ENCODE results near the gene CLIP1. TPM values are rescaled to one million over a fixed set of nuclear protein-coding genes. Genes with fewer than 3 reads are reported as not detected.

Gene CLIP1
- polyA plus RNA-seq, 1 donor (not counting 4 experiments of a cell fraction or from before 2014, with no cell fraction given), result 54.0 TPM

DNA sequence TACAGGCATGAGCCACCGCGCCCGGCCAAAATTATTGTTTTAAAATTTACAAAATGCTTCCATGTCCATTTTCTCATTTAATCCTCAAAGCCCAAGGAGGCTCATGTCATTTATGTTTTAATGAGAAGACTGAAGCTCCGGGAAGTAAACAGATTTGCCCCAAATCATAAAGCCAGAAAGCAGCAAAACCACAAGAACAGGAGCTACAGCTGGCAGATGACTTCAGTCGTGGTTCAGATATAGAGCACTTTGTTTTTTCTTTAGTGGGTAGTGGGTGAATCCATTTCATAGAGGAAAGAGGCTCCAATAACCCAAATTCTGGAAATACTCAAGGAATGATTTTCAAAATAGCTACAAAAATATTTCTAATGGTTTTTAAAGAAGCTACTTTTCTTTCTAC lies 110.8 kb downstream of the CLIP1 start:
- Histone ChIP-seq H3K27me3 (ENCODE audit: control insufficient read depth, extremely low read depth, insufficient read depth, low read length) (no peaks in the 10 kb centered on the region), H3K79me2 (ENCODE audit: control insufficient read depth, insufficient read depth, low read length) (no peaks in the 10 kb centered on the region), H4K20me1 (ENCODE audit: control insufficient read depth, extremely low read depth, insufficient read depth, low read length) (no peaks in the 10 kb centered on the region), H2AFZ (ENCODE audit: control insufficient read depth, low read length) (no peak overlapping the region), H3K4me3 (ENCODE audit: control insufficient read depth in 2 of 3, extremely low read depth in 1 of 3, insufficient read depth in 2 of 3, low read depth in 1 of 3, low read length in 3 of 3) (no peak overlapping the region), H3K36me3 (ENCODE audit: control insufficient read depth in 2 of 2, extremely low read depth in 1 of 2, insufficient read depth in 2 of 2, low read length in 2 of 2) (peaks cover 17 to 19% of the 10 kb centered on the region in 2 experiments), H3K9ac (ENCODE audit: control insufficient read depth, extremely low read depth, insufficient read depth, low read length) (no peak overlapping the region), H3K9me3 (ENCODE audit: control insufficient read depth, low read depth, low read length) (no peaks in the 10 kb centered on the region), H3K27ac (ENCODE audit: control insufficient read depth, insufficient read depth, low read length) (no peak overlapping the region), H3K4me2 (ENCODE audit: control insufficient read depth, extremely low read depth, insufficient read depth, low read depth, low read length) (no peak overlapping the region), H3K4me1 (ENCODE audit: control insufficient read depth, extremely low read depth, insufficient read depth, low read length) (no peaks in the 10 kb centered on the region), H3K9me1 (ENCODE audit: control insufficient read depth, extremely low read depth, insufficient read depth, low read length) (no peaks in the 10 kb centered on the region)
- no peak for DNase-seq (ENCODE audit: low read depth, low spot score)
- TF ChIP-seq, protein P1, sequence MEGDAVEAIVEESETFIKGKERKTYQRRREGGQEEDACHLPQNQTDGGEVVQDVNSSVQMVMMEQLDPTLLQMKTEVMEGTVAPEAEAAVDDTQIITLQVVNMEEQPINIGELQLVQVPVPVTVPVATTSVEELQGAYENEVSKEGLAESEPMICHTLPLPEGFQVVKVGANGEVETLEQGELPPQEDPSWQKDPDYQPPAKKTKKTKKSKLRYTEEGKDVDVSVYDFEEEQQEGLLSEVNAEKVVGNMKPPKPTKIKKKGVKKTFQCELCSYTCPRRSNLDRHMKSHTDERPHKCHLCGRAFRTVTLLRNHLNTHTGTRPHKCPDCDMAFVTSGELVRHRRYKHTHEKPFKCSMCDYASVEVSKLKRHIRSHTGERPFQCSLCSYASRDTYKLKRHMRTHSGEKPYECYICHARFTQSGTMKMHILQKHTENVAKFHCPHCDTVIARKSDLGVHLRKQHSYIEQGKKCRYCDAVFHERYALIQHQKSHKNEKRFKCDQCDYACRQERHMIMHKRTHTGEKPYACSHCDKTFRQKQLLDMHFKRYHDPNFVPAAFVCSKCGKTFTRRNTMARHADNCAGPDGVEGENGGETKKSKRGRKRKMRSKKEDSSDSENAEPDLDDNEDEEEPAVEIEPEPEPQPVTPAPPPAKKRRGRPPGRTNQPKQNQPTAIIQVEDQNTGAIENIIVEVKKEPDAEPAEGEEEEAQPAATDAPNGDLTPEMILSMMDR (optimal IDR thresholded peaks at IDR 0.05 in 1 of 3, IDR thresholded peaks at IDR 0.05 in 1 of 3, conservative IDR thresholded peaks at IDR 0.05 in 1 of 3; ENCODE audit: extremely low read depth in 1 of 3, insufficient read depth in 2 of 3, low read length in 3 of 3), result no peak
- no peak for TF ChIP-seq EZH2 (IDR thresholded peaks at IDR 0.05; ENCODE audit: low read length)
- FAIRE-seq, result no peak
- dilution Hi-C loops (cut with MboI; ENCODE audit: extremely low pct_ligation_motif_present, low sequenced_read_pairs), result no loop called here

DNA sequence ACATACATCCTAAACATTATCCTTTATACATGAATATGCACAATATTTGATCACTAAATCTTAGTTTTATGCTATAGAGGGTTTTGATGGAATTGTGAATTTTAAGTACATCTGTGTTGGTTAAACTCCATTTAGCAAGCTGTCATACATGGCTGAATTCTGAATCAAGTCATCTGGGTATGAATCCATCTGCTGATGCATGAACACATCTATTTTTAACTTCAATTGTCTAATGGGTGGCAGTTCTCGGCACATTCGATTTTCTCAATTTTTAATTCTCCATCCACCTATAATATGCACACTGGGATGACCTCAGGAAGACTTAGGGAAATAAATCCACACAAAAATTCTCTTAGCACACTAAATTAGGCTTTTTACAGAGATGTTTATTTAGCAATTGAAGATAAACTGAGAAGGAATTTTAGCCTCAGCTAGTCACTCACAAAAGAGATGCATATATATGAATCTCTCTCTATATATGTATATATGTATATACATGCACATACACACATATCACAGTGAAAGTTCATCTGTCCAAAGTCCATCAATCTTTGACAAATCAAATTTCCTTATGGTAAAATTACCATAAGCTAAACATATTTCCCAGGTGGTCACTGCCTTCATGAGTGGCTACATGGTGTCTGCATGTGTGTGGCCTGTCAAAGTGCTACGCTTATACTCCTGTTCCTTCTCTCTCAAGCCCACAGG lies 111.7 kb downstream of the CLIP1 start:
- Histone ChIP-seq H2AFZ (ENCODE audit: control insufficient read depth, low read length) (no peak overlapping the region), H3K9me3 (ENCODE audit: control insufficient read depth, low read depth, low read length) (no peaks in the 10 kb centered on the region), H3K4me3 (ENCODE audit: control insufficient read depth in 2 of 3, extremely low read depth in 1 of 3, insufficient read depth in 2 of 3, low read depth in 1 of 3, low read length in 3 of 3) (no peak overlapping the region), H3K27ac (ENCODE audit: control insufficient read depth, insufficient read depth, low read length) (no peak overlapping the region), H3K9ac (ENCODE audit: control insufficient read depth, extremely low read depth, insufficient read depth, low read length) (no peak overlapping the region), H3K4me1 (ENCODE audit: control insufficient read depth, extremely low read depth, insufficient read depth, low read length) (no peaks in the 10 kb centered on the region), H4K20me1 (ENCODE audit: control insufficient read depth, extremely low read depth, insufficient read depth, low read length) (no peaks in the 10 kb centered on the region), H3K27me3 (ENCODE audit: control insufficient read depth, extremely low read depth, insufficient read depth, low read length) (no peaks in the 10 kb centered on the region), H3K36me3 (ENCODE audit: control insufficient read depth in 2 of 2, extremely low read depth in 1 of 2, insufficient read depth in 2 of 2, low read length in 2 of 2) (peaks cover 14 to 17% of the 10 kb centered on the region in 2 experiments), H3K79me2 (ENCODE audit: control insufficient read depth, insufficient read depth, low read length) (no peaks in the 10 kb centered on the region), H3K9me1 (ENCODE audit: control insufficient read depth, extremely low read depth, insufficient read depth, low read length) (no peaks in the 10 kb centered on the region), H3K4me2 (ENCODE audit: control insufficient read depth, extremely low read depth, insufficient read depth, low read depth, low read length) (no peak overlapping the region)
- TF ChIP-seq EZH2 (IDR thresholded peaks at IDR 0.05; ENCODE audit: low read length), result no peak
- TF ChIP-seq, protein P1 (optimal IDR thresholded peaks at IDR 0.05 in 1 of 3, IDR thresholded peaks at IDR 0.05 in 1 of 3, conservative IDR thresholded peaks at IDR 0.05 in 1 of 3; ENCODE audit: extremely low read depth in 1 of 3, insufficient read depth in 2 of 3, low read length in 3 of 3), result no peak
- FAIRE-seq (no peak), DNase-seq (ENCODE audit: low read depth, low spot score) (no peak)
- dilution Hi-C loops (cut with MboI; ENCODE audit: extremely low pct_ligation_motif_present, low sequenced_read_pairs), result no loop called here
